Endothelial cell of umbilical vein (primary cell): ENCODE results near the gene HTATSF1. TPM values are rescaled to one million over a fixed set of nuclear protein-coding genes. Genes with fewer than 3 reads are reported as not detected.

Source experiments
- BruUV-seq: library from RNA; stranded (reverse); fragments of 400-500 nt; replicated peaks from 2 replicates; lab custom pipeline; 2021; lab: Mats Ljungman, UMichigan
- CTCF ChIA-PET: fragments of 300-600, 350-600 bp; sonication (Branson Sonifier 250); formaldehyde crosslinking; loops from one replicate; lab custom pipeline; 2021; ENCODE audit warnings: antibody characterized with exemption, inconsistent platforms; lab: Charles Lee
- POLR2A ChIA-PET: fragments of 300-600, 350-600 bp; sonication (Branson Sonifier 250); formaldehyde crosslinking; loops from one replicate; lab custom pipeline; 2021; ENCODE audit warnings: antibody characterized with exemption, inconsistent platforms; lab: Charles Lee
- DNase-seq: peaks from one replicate; pipeline ENCODE4 v3.0.0-alpha.2; 2011; ENCODE audit warnings: low read depth, low spot score
- FAIRE-seq: peaks from 2 replicates; lab custom pipeline; 2011; peaks lifted over from hg19 to GRCh38; lab: Jason Lieb, UNC
- H2AFZ ChIP-seq: 2 replicates; pipeline ENCODE4 v1.6.0; 2012; ENCODE audit warnings: low read depth, low read length, control low read depth, inconsistent platforms
- H3K27ac ChIP-seq: 2 replicates; pipeline ENCODE4 v1.5.1; 2011; ENCODE audit warnings: low read depth, mild to moderate bottlenecking, control low read depth, low read length, moderate library complexity; ENCODE audit not compliant: insufficient read depth
- H3K27me3 ChIP-seq, 2 experiments: 2 replicates each; pipeline versions ENCODE4 v1.6.0 to v1.6.1; 2011; ENCODE audit warnings: low read length in 2 of 2, mixed read lengths in 1 of 2; ENCODE audit not compliant: control insufficient read depth in 2 of 2, insufficient read depth in 2 of 2
- H3K36me3 ChIP-seq, 2 experiments: 2 replicates in 1 of 2; 3 replicates in 1 of 2; pipeline ENCODE4 v1.5.1; 2011; ENCODE audit warnings: low read length in 2 of 2, mild to moderate bottlenecking in 1 of 2, moderate library complexity in 1 of 2; ENCODE audit not compliant: control insufficient read depth in 2 of 2, insufficient read depth in 2 of 2; ENCODE audit errors: extremely low read depth in 1 of 2
- H3K4me1 ChIP-seq: 3 replicates; pipeline ENCODE4 v1.5.1; 2011; ENCODE audit warnings: mild to moderate bottlenecking, low read length; ENCODE audit not compliant: control insufficient read depth, insufficient read depth; ENCODE audit errors: extremely low read depth
- H3K4me2 ChIP-seq: 2 replicates; pipeline ENCODE4 v1.6.1; 2011; ENCODE audit warnings: low read length, control low read depth, mixed read lengths; ENCODE audit not compliant: insufficient read depth
- H3K4me3 ChIP-seq, 3 experiments: fragments of 200-600 bp in 1 of 3; sonication (generic), shearing (Covaris generic) in 1 of 3; replicated peaks in 1 of 3; 2 replicates each; pipeline ENCODE4 v1.5.1; 2011 to 2016; ENCODE audit warnings: control low read depth in 3 of 3, low read length in 3 of 3, mild to moderate bottlenecking in 2 of 3, inconsistent platforms in 1 of 3, low read depth in 1 of 3, moderate library complexity in 1 of 3; ENCODE audit not compliant: insufficient read depth in 1 of 3
- H3K79me2 ChIP-seq: 2 replicates; pipeline ENCODE4 v1.6.0; 2012; ENCODE audit warnings: low read length, inconsistent platforms; ENCODE audit not compliant: control insufficient read depth, insufficient read depth
- H3K9ac ChIP-seq: replicated peaks from 2 replicates; pipeline ENCODE3; 2011; ENCODE audit warnings: low read length, control low read depth; ENCODE audit not compliant: insufficient read depth; ENCODE audit errors: extremely low read depth
- H3K9me1 ChIP-seq: replicated peaks from 3 replicates; pipeline ENCODE4 v1.6.0; 2011; ENCODE audit warnings: mild to moderate bottlenecking, low read length; ENCODE audit not compliant: control insufficient read depth, insufficient read depth; ENCODE audit errors: extremely low read depth
- H3K9me3 ChIP-seq: replicated peaks from 2 replicates; pipeline ENCODE4 v1.5.1; 2012; ENCODE audit warnings: low read length, inconsistent platforms; ENCODE audit not compliant: control insufficient read depth, insufficient read depth
- H4K20me1 ChIP-seq: replicated peaks from 2 replicates; pipeline ENCODE3; 2011; ENCODE audit warnings: mild to moderate bottlenecking, low read length; ENCODE audit not compliant: control insufficient read depth, insufficient read depth; ENCODE audit errors: extremely low read depth
- CTCF ChIP-seq, 2 donors: IDR thresholded peaks; 1 replicate in 1 of 2; 2 replicates in 1 of 2; pipeline ENCODE4 v1.5.1; 2011; ENCODE audit warnings: low read length in 2 of 2, mild to moderate bottlenecking in 2 of 2, moderate library complexity in 2 of 2, control low read depth in 1 of 2, inconsistent platforms in 1 of 2, low read depth in 1 of 2; ENCODE audit not compliant: insufficient read depth in 1 of 2; ENCODE audit errors: extremely low read depth in 1 of 2
- EZH2 ChIP-seq: IDR thresholded peaks from 2 replicates; pipeline ENCODE4 v1.6.1; 2012; ENCODE audit warnings: borderline replicate concordance, low read depth, mild to moderate bottlenecking, moderate library complexity, low read length, inconsistent platforms; ENCODE audit not compliant: severe bottlenecking
- FOS ChIP-seq: IDR thresholded peaks from 2 replicates; pipeline ENCODE4 v1.6.1; 2011; ENCODE audit warnings: mild to moderate bottlenecking, low read length, moderate library complexity, borderline replicate concordance; ENCODE audit not compliant: insufficient read depth
- GATA2 ChIP-seq: IDR thresholded peaks from 2 replicates; pipeline ENCODE4 v1.7.0; 2011; ENCODE audit warnings: low read depth, mild to moderate bottlenecking, moderate library complexity, mixed read lengths, low read length; ENCODE audit not compliant: insufficient read length, insufficient read depth
- JUN ChIP-seq: IDR thresholded peaks from 2 replicates; pipeline ENCODE4 v1.6.1; 2011; ENCODE audit warnings: borderline replicate concordance, low read depth; ENCODE audit not compliant: insufficient read length, insufficient read depth
- MAX ChIP-seq: IDR thresholded peaks from 2 replicates; pipeline ENCODE4 v1.6.1; 2011; ENCODE audit not compliant: insufficient read depth, insufficient read length
- MYC ChIP-seq: IDR thresholded peaks from one replicate; pipeline ENCODE4 v1.6.1; 2011; ENCODE audit warnings: mild to moderate bottlenecking, low read depth, low read length
- POLR2A ChIP-seq: IDR thresholded peaks from 2 replicates; pipeline ENCODE4 v1.6.1; 2012; ENCODE audit warnings: low read depth, mild to moderate bottlenecking, control low read depth, low read length
- POLR2AphosphoS5 ChIP-seq: IDR thresholded peaks from 2 replicates; pipeline ENCODE4 v1.6.1; 2012; ENCODE audit warnings: low read depth, mild to moderate bottlenecking, control low read depth, low read length, moderate library complexity; ENCODE audit not compliant: insufficient read depth
- dilution Hi-C: fragments of 300-500 bp; cut with MboI; formaldehyde crosslinking; loops from one replicate; pipeline ENCODE4 v1.15.0; 2019; ENCODE audit warnings: low sequenced_read_pairs; ENCODE audit not compliant: extremely low pct_ligation_motif_present
- intact Hi-C: fragments of 100-400 bp; cut with micrococcal nuclease; formaldehyde crosslinking; loops from one replicate; pipeline ENCODE4 v1.10.0; 2022
- polyA plus RNA-seq, 4 experiments: library from polyadenylated mRNA; depleted of rRNA in 3 of 4; stranded (reverse) in 3 of 4; unstranded in 1 of 4; fragments of >200 nt; gene quantifications; 2 replicates each; pipeline versions ENCODE4 v1.2.1 to v1.2.3, GENCODE V29; 2011 to 2012; ENCODE audit warnings: missing spikeins in 1 of 4
- total RNA-seq: library from RNA; stranded (reverse); gene quantifications from 2 replicates; pipeline ENCODE4 v1.2.3, GENCODE V29; 2021

Gene HTATSF1
- total and polyA plus RNA-seq, 2 donors (not counting 3 experiments of a cell fraction or from before 2014, with no cell fraction given): 1.0 to 31.1 TPM

GRCh38 chrX:136480383-136480782 is 17.0 kb upstream of the HTATSF1 start:
- Histone ChIP-seq H3K9me1 (no peaks in the 10 kb centered on the region), H3K79me2 (no peaks in the 10 kb centered on the region), H3K4me1 (no peaks in the 10 kb centered on the region), H4K20me1 (no peaks in the 10 kb centered on the region), H3K27ac (no peak overlapping the region), H3K9ac (no peak overlapping the region), H3K4me2 (no peak overlapping the region), H3K9me3 (no peaks in the 10 kb centered on the region), H2AFZ (no peak overlapping the region), H3K27me3 (no peaks in the 10 kb centered on the region), H3K36me3 (no peaks in the 10 kb centered on the region), H3K4me3 (no peak overlapping the region)
- ChIA-PET CTCF (no interaction called here), POLR2A (no interaction called here)
- DNase-seq (no peak), FAIRE-seq (no peak)
- dilution Hi-C loops: no loop called here
- TF ChIP-seq FOS (no peak), POLR2AphosphoS5 (no peak), JUN (no peak), CTCF (IDR thresholded peaks at IDR 0.05; ENCODE audit: extremely low read depth in 1 of 2, insufficient read depth in 1 of 2, low read depth in 1 of 2, low read length in 2 of 2) (no peak), MAX (no peak), GATA2 (no peak), MYC (no peak), EZH2 (no peak), POLR2A (no peak)
- intact Hi-C loops: no loop called here
- BruUV-seq: no TSS peak
